Measurements from ENCODE around the gene LRRC3C.

The LRRC3C gene

GRCh38 chr17:39915559-39915958, 12.0 kb upstream of the LRRC3C start:
- no peak overlapping the region for H3K9ac ChIP-seq (ENCODE audit: low read length)
- H3K4me3 ChIP-seq (ENCODE audit: low read length), result no peak overlapping the region
- peaks cover 14% of the 10 kb centered on the region for H3K36me3 ChIP-seq (ENCODE audit: control insufficient read depth, insufficient read depth, low read length)
- no peak overlapping the region for H3K27ac ChIP-seq (ENCODE audit: low read depth, low read length)
- no peaks in the 10 kb centered on the region for H3K27me3 ChIP-seq (ENCODE audit: control insufficient read depth, insufficient read depth, low read length)
- H3K4me1 ChIP-seq (ENCODE audit: control insufficient read depth, insufficient read depth, low read length), result no peaks in the 10 kb centered on the region

DNA sequence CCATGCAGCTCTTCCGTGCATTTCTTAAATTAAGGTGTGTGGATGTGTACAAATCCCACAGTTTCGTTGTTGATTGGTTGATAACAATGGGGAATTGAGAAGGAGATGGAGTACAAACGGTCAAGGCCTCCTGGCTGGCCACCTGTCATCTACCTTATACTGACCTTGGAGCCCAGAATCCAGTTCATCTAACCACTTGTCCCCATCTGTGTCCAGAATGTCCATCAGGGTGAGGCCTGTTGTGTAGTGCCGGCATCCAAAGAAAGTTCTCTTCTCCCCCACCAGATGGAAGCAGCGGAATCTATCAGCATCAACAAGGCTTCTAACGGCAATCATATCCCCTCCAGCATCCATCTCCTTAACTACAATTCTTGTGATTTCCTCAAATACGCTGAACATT, 10.6 kb upstream of the LRRC3C start:
- Histone ChIP-seq H3K4me3 (ENCODE audit: low read length) (no peak overlapping the region), H3K27me3 (ENCODE audit: control insufficient read depth, insufficient read depth, low read length) (no peaks in the 10 kb centered on the region), H3K27ac (ENCODE audit: low read depth, low read length) (no peak overlapping the region), H3K36me3 (ENCODE audit: control insufficient read depth, insufficient read depth, low read length) (peaks cover 14% of the 10 kb centered on the region), H3K4me1 (ENCODE audit: control insufficient read depth, insufficient read depth, low read length) (no peaks in the 10 kb centered on the region), H3K9ac (ENCODE audit: low read length) (no peak overlapping the region)

DNA sequence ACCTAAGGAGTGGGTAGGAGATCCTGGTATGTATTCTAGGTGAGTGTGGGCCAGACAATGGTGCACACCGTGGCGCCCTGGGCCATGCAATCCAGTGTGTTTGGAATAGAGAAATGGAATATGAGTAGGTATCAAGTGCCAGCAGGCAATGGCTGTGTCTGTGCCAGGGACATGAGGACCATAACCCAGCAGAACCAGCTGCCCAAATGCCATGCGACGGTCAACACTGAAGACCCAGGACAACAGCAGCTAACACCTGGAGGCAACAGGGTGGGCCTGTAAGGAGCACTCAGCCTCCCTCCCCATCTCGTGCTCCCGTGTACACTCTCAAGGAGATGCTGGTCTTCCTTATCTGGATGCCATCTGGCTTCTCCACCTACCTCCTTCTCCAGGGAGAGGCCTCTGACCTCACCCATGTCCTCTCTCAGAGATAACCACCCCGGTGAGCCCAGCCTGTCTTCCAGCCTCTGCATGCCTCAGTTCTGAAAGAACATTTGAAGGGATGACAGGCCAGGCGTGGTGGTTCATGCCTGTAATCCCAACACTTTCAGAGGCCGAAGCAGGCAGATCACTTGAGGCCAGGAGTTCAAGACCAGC, 8.3 kb upstream of the LRRC3C start:
- Histone ChIP-seq H3K27ac (ENCODE audit: low read depth, low read length) (no peak overlapping the region), H3K9ac (ENCODE audit: low read length) (no peak overlapping the region), H3K4me3 (ENCODE audit: low read length) (no peak overlapping the region), H3K36me3 (ENCODE audit: control insufficient read depth, insufficient read depth, low read length) (peaks cover 34% of the 10 kb centered on the region), H3K27me3 (ENCODE audit: control insufficient read depth, insufficient read depth, low read length) (no peaks in the 10 kb centered on the region), H3K4me1 (ENCODE audit: control insufficient read depth, insufficient read depth, low read length) (no peaks in the 10 kb centered on the region)

DNA sequence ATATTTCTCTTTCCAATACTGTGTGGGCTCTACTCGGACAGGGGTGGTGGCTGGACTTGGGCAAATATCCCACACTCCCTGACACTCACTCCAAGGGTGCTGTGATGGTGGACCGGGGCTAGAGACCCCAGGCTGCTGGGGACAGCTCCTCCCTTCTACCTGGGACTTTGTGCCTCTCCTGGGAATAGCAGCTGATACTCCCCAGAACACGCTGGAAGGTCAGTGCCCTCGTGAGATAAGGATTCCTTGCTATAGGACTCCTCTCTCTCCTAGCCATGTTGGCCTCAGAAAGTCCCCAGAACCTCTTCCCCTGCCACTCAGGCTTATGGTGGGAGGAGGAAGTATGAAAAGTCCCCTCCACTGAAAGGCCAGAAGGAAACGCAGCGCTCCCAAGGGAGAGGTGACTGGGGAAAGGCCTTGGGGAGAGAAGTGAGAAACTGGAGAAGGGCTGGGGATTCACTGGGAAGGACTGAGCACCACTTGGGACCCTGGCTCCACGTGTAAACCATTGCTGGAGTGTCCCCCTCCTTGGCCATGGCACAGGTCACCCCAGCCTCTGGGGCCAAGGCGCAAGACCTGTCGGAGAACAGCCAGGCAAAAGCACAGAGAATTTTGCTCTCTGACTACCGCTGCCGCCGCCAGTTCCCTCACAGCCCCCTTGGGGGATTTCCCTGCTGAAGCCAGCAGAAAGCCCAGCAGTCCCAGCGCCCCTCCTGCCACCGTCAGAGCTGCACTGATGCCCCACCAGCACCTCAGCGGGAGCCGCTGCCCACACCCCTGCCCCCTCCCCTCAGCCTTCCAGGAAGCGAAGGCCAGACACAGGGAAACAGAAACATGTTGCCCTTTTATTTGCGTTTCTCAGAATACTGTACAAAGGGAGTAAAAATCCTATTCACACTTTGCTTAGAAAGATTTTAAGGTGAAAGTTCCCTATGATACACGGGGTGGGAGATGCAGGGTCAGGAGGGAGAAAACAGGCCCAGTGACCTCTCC, 7.0 kb upstream of the LRRC3C start:
- no peaks in the 10 kb centered on the region for H3K4me1 ChIP-seq (ENCODE audit: control insufficient read depth, insufficient read depth, low read length)
- peaks cover 34% of the 10 kb centered on the region for H3K36me3 ChIP-seq (ENCODE audit: control insufficient read depth, insufficient read depth, low read length)
- H3K9ac ChIP-seq (ENCODE audit: low read length), result no peak overlapping the region
- H3K4me3 ChIP-seq (ENCODE audit: low read length), result no peak overlapping the region
- no peaks in the 10 kb centered on the region for H3K27me3 ChIP-seq (ENCODE audit: control insufficient read depth, insufficient read depth, low read length)
- no peak overlapping the region for H3K27ac ChIP-seq (ENCODE audit: low read depth, low read length)

- Histone ChIP-seq H3K4me1 (ENCODE audit: control insufficient read depth, insufficient read depth, low read length) (peaks cover under 1% of the 10 kb centered on the region), H3K9ac (ENCODE audit: low read length) (no peak overlapping the region)
These were observed 6.2 kb upstream of the LRRC3C start for GRCh38 chr17:39921323-39921722.

GRCh38 chr17:39922006-39922405, 5.5 kb upstream of the LRRC3C start:
- peaks cover 4% of the 10 kb centered on the region for H3K4me1 ChIP-seq (ENCODE audit: control insufficient read depth, insufficient read depth, low read length)
- peaks cover 34% of the 10 kb centered on the region for H3K36me3 ChIP-seq (ENCODE audit: control insufficient read depth, insufficient read depth, low read length)
- no peak overlapping the region for H3K9ac ChIP-seq (ENCODE audit: low read length)
- no peak overlapping the region for H3K27ac ChIP-seq (ENCODE audit: low read depth, low read length)
- H3K27me3 ChIP-seq (ENCODE audit: control insufficient read depth, insufficient read depth, low read length), result no peaks in the 10 kb centered on the region
- no peak overlapping the region for H3K4me3 ChIP-seq (ENCODE audit: low read length)

More at GRCh38 chr17:39921323-39921722, 6.2 kb upstream of the LRRC3C start:
- Histone ChIP-seq H3K36me3 (ENCODE audit: control insufficient read depth, insufficient read depth, low read length) (peaks cover 34% of the 10 kb centered on the region), H3K27ac (ENCODE audit: low read depth, low read length) (no peak overlapping the region), H3K27me3 (ENCODE audit: control insufficient read depth, insufficient read depth, low read length) (no peaks in the 10 kb centered on the region), H3K4me3 (ENCODE audit: low read length) (no peak overlapping the region)

DNA sequence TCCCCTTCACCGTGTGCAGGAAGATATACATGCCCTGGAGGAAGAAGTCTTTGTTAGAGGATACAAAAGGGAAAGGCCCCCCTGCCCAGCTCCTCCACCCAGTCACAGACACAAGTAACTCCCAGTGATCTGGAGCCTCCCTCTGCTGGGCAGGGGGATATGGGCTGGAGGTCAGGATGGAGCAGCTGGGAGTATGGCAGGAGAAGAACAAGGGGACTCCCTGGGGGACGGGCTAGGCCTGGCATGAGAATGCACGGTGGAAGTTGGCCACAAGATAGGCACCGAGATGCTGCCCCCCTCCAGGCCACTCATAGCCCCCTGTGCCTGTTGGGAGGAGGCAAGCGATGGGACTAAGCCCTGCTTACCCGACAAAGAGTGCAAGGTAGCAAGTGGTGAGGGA, 4.3 kb upstream of the LRRC3C start:
- Histone ChIP-seq H3K27ac (ENCODE audit: low read depth, low read length) (no peak overlapping the region), H3K9ac (ENCODE audit: low read length) (no peak overlapping the region), H3K4me3 (ENCODE audit: low read length) (no peak overlapping the region), H3K36me3 (ENCODE audit: control insufficient read depth, insufficient read depth, low read length) (peaks cover 34% of the 10 kb centered on the region), H3K4me1 (ENCODE audit: control insufficient read depth, insufficient read depth, low read length) (peaks cover 7% of the 10 kb centered on the region), H3K27me3 (ENCODE audit: control insufficient read depth, insufficient read depth, low read length) (no peaks in the 10 kb centered on the region)

- no peak overlapping the region for H3K27ac ChIP-seq (ENCODE audit: low read depth, low read length)
- H3K4me1 ChIP-seq (ENCODE audit: control insufficient read depth, insufficient read depth, low read length), result peaks cover 14% of the 10 kb centered on the region
- no peaks in the 10 kb centered on the region for H3K27me3 ChIP-seq (ENCODE audit: control insufficient read depth, insufficient read depth, low read length)
- peaks cover 32% of the 10 kb centered on the region for H3K36me3 ChIP-seq (ENCODE audit: control insufficient read depth, insufficient read depth, low read length)
- H3K9ac ChIP-seq (ENCODE audit: low read length), result no peak overlapping the region
- no peak overlapping the region for H3K4me3 ChIP-seq (ENCODE audit: low read length)
These were observed 3.5 kb upstream of the LRRC3C start for GRCh38 chr17:39923836-39924690.

DNA sequence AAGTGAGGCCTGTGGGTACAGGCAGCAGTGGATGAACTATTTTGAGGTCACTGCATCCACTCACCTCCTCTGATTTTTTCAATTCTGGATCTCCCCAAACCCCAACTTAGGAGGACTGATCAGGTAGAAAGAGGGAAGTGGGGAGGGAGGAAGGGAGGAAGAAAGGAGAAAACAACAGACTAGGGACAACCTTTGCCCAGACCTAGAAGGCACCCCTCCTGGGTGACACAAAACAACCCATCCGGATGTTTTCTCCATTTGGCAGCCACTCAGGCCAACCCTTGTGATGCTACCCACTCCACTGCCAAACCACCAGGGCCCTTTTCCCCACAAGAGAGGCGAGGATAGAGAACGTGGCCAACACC, 2.9 kb upstream of the LRRC3C start:
- Histone ChIP-seq H3K27me3 (ENCODE audit: control insufficient read depth, insufficient read depth, low read length) (no peaks in the 10 kb centered on the region), H3K36me3 (ENCODE audit: control insufficient read depth, insufficient read depth, low read length) (peaks cover 32% of the 10 kb centered on the region), H3K4me1 (ENCODE audit: control insufficient read depth, insufficient read depth, low read length) (peaks cover 14% of the 10 kb centered on the region), H3K9ac (ENCODE audit: low read length) (no peak overlapping the region), H3K4me3 (ENCODE audit: low read length) (no peak overlapping the region), H3K27ac (ENCODE audit: low read depth, low read length) (no peak overlapping the region)

GRCh38 chr17:39925282-39926134, 2.0 kb upstream of the LRRC3C start:
- H3K27me3 ChIP-seq (ENCODE audit: control insufficient read depth, insufficient read depth, low read length), result no peaks in the 10 kb centered on the region
- H3K4me3 ChIP-seq (ENCODE audit: low read length), result no peak overlapping the region
- no peak overlapping the region for H3K9ac ChIP-seq (ENCODE audit: low read length)
- peaks cover 14% of the 10 kb centered on the region for H3K4me1 ChIP-seq (ENCODE audit: control insufficient read depth, insufficient read depth, low read length)
- H3K27ac ChIP-seq (ENCODE audit: low read depth, low read length), result no peak overlapping the region
- peaks cover 25% of the 10 kb centered on the region for H3K36me3 ChIP-seq (ENCODE audit: control insufficient read depth, insufficient read depth, low read length)

DNA sequence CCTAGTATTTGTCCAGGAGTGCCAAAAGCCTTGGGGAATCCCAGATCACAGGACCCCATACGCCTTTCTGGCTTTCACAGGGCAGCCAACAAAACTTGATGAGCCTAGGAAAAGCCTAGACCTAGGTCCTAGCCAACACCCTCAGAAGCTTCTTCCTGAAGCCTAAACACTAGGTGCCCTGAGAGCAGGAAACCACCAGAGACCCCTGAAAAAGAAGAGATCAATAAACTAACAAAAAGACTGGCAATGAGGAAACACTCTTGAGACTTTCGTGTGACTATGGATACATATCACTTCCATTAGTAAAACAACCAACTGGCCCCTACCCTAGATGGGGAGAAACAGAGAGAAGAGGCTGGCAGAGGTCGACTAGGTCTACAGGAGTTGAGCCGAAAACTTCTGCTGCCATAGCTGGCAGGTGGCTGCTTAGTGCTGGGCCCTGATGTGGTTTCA, 1.4 kb upstream of the LRRC3C start:
- no peak overlapping the region for H3K27ac ChIP-seq (ENCODE audit: low read depth, low read length)
- peak overlapping the region; percentile 81 for H3K4me3 ChIP-seq (ENCODE audit: low read length)
- no peaks in the 10 kb centered on the region for H3K27me3 ChIP-seq (ENCODE audit: control insufficient read depth, insufficient read depth, low read length)
- H3K36me3 ChIP-seq (ENCODE audit: control insufficient read depth, insufficient read depth, low read length), result peaks cover 23% of the 10 kb centered on the region
- H3K4me1 ChIP-seq (ENCODE audit: control insufficient read depth, insufficient read depth, low read length), result peaks cover 14% of the 10 kb centered on the region
- no peak overlapping the region for H3K9ac ChIP-seq (ENCODE audit: low read length)

All from rectal smooth muscle tissue (tissue), 1 donor.